AG09319 (cell line): ENCODE measurements around the gene SPRED1.

Experiments used
- DNase-seq: peaks from one replicate; pipeline ENCODE4 v3.0.0-alpha.2; 2010; ENCODE audit warnings: low read depth; ENCODE audit errors: extremely low read depth
- CTCF ChIP-seq: IDR thresholded peaks from 2 replicates; pipeline ENCODE4 v1.5.1; 2011; ENCODE audit warnings: low read depth, mild to moderate bottlenecking, inconsistent platforms, low read length, moderate library complexity

SPRED1 gene

GRCh38 chr15:38238311-38238710, 14.3 kb upstream of the SPRED1 start:
- no peak for TF ChIP-seq CTCF
- DNase-seq, result no peak

- TF ChIP-seq CTCF, result no peak
- no peak for DNase-seq
Observed at GRCh38 chr15:38242055-38242454, 10.6 kb upstream of the SPRED1 start.

- TF ChIP-seq CTCF, result no peak
- DNase-seq, result no peak
Observed at GRCh38 chr15:38243278-38244055, 9.2 kb upstream of the SPRED1 start.

GRCh38 chr15:38247336-38247735, 5.3 kb upstream of the SPRED1 start:
- DNase-seq, result no peak
- no peak for TF ChIP-seq CTCF

- no peak for DNase-seq
Observed at GRCh38 chr15:38253351-38253781, 730 bp downstream of the SPRED1 start.

GRCh38 chr15:38254051-38254883, 1.6 kb downstream of the SPRED1 start:
- TF ChIP-seq CTCF, result no peak
- no peak for DNase-seq

More at GRCh38 chr15:38253351-38253781, 730 bp downstream of the SPRED1 start:
- no peak for TF ChIP-seq CTCF

- no peak for DNase-seq
- TF ChIP-seq CTCF, result no peak
Observed at GRCh38 chr15:38255690-38256089, 3.1 kb downstream of the SPRED1 start.
